ENCODE results near the gene YPEL5.

YPEL5 gene

GRCh38 chr2:30191819-30192271 is 45.0 kb downstream of the YPEL5 start:
- no peak for TF ChIP-seq CTCF (IDR thresholded peaks at IDR 0.05; ENCODE audit: insufficient read depth, low read depth, low read length, missing control alignments)
- no peak for DNase-seq (ENCODE audit: low read depth)
- no peak overlapping the region for H3K4me3 ChIP-seq (ENCODE audit: low read length)

GRCh38 chr2:30192314-30192713 is 45.5 kb downstream of the YPEL5 start:
- H3K4me3 ChIP-seq (ENCODE audit: low read length), result no peak overlapping the region
- TF ChIP-seq CTCF (IDR thresholded peaks at IDR 0.05; ENCODE audit: insufficient read depth, low read depth, low read length, missing control alignments), result no peak
- DNase-seq (ENCODE audit: low read depth), result no peak

DNA sequence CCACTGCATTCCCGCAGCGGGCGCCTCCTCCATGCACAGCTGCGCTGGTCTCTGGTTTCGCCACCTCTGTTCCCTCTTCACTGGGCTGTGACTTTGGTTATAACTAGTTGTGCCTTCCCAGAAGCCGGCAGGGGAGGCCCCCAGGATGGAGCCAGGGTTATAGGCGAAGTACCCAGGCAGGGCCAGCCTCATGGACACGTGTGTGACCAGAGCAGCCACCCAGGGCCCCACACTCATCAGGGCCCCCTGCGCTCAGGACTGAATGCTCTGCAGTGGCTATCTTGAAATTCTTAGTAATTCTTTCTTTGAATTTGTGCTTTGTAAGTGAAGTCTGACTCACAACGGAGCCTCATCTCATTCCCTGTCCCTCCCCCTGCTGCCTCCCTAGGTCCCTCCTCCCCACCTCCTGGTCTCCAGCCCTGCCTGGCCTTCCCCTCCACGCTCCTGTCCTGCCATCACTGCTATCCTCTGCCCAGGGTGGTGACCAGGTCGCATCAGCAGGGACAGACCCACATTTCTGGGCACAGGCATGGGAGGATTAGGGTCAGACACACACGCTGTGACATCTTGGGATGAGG is 46.4 kb downstream of the YPEL5 start:
- no peak for DNase-seq (ENCODE audit: low read depth)
- TF ChIP-seq CTCF (IDR thresholded peaks at IDR 0.05; ENCODE audit: insufficient read depth, low read depth, low read length, missing control alignments), result no peak
- no peak overlapping the region for H3K4me3 ChIP-seq (ENCODE audit: low read length)

GRCh38 chr2:30194421-30194820 is 47.6 kb downstream of the YPEL5 start:
- TF ChIP-seq CTCF (IDR thresholded peaks at IDR 0.05; ENCODE audit: insufficient read depth, low read depth, low read length, missing control alignments), result no peak
- no peak overlapping the region for H3K4me3 ChIP-seq (ENCODE audit: low read length)
- DNase-seq (ENCODE audit: low read depth), result no peak

- no peak for TF ChIP-seq CTCF (IDR thresholded peaks at IDR 0.05; ENCODE audit: insufficient read depth, low read depth, low read length, missing control alignments)
- no peak for DNase-seq (ENCODE audit: low read depth)
- no peak overlapping the region for H3K4me3 ChIP-seq (ENCODE audit: low read length)
These were observed 48.2 kb downstream of the YPEL5 start for GRCh38 chr2:30195016-30195415.

- DNase-seq (ENCODE audit: low read depth), result no peak
- no peak overlapping the region for H3K4me3 ChIP-seq (ENCODE audit: low read length)
- no peak for TF ChIP-seq CTCF (IDR thresholded peaks at IDR 0.05; ENCODE audit: insufficient read depth, low read depth, low read length, missing control alignments)
These were observed 50.9 kb downstream of the YPEL5 start for GRCh38 chr2:30197570-30198192.

DNA sequence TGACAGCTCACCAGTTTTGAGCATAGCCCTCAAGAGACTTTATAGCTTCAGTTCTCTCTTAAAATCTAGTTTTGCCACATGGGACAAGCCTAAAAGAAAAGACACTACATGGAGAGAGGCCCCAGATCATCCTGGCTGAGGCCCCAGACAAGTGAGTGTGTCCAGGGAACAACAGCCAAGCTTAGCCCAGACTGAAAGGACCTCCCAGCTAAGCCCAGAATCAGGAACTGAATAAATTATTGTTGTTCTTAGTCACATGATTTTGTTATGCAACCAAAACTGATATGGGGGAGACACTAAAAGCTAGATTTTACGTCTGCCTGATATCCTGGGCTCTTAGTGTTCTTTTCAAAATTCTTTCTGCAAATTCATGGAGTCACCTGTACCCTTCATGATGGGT is 55.2 kb downstream of the YPEL5 start:
- DNase-seq (ENCODE audit: low read depth), result no peak
- no peak for TF ChIP-seq CTCF (IDR thresholded peaks at IDR 0.05; ENCODE audit: insufficient read depth, low read depth, low read length, missing control alignments)
- H3K4me3 ChIP-seq (ENCODE audit: low read length), result no peak overlapping the region
